Measurements from ENCODE around the gene ANAPC1. TPM values are rescaled to one million over a fixed set of nuclear protein-coding genes. Genes with fewer than 3 reads are reported as not detected.
A peak's percentile ranks its signal among the peaks of the same experiment; 100 is the strongest.

Gene ANAPC1
- total and polyA plus RNA-seq, 9 of the 15 experiments (the other 6 are each of a cell fraction or from before 2014, with no cell fraction given), result 14.0 to 126 (median 78.2) TPM

GRCh38 chr2:111897924-111898702 is 14.1 kb upstream of the ANAPC1 start, which contains the start of gene MERTK (continued):
- TF ChIP-seq, protein P1, sequence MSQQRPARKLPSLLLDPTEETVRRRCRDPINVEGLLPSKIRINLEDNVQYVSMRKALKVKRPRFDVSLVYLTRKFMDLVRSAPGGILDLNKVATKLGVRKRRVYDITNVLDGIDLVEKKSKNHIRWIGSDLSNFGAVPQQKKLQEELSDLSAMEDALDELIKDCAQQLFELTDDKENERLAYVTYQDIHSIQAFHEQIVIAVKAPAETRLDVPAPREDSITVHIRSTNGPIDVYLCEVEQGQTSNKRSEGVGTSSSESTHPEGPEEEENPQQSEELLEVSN (IDR thresholded peaks at IDR 0.05; ENCODE audit: borderline replicate concordance in 1 of 2, extremely low read depth in 1 of 2, insufficient read depth in 1 of 2, insufficient read length in 1 of 2, low read depth in 1 of 2, low read length in 1 of 2, poor library complexity in 1 of 2, severe bottlenecking in 1 of 2), result peak in 1 of 2 experiments; percentile 24
- TF ChIP-seq ZNF707 (CRISPR knock-in tag; conservative IDR thresholded peaks at IDR 0.05) (no peak), BDP1 (IDR thresholded peaks at IDR 0.05; ENCODE audit: insufficient read depth, insufficient read length) (no peak), ZKSCAN8 (CRISPR knock-in tag; IDR thresholded peaks at IDR 0.05) (no peak), PHF8 (IDR thresholded peaks at IDR 0.05; ENCODE audit: borderline replicate concordance, low read length) (peak; percentile 70), BRCA1 (IDR thresholded peaks at IDR 0.05) (no peak), BRCA1 (CRISPR knock-in tag; IDR thresholded peaks at IDR 0.05) (no peak), ZBTB2 (IDR thresholded peaks at IDR 0.05) (no peak), CTCF (IDR thresholded peaks at IDR 0.05 in 2 of 3, conservative IDR thresholded peaks at IDR 0.05 in 1 of 3; ENCODE audit: insufficient read depth in 2 of 3, low read depth in 1 of 3, low read length in 3 of 3) (peak; percentile 71 to 93 (median 79)), GTF2A2 (tag; IDR thresholded peaks at IDR 0.05) (no peak), CBX1 (IDR thresholded peaks at IDR 0.05; ENCODE audit: low read depth) (no peak), BCLAF1 (IDR thresholded peaks at IDR 0.05; ENCODE audit: borderline replicate concordance in 1 of 2, control insufficient read depth in 1 of 2, low read depth in 2 of 2, low read length in 1 of 2) (no peak)
- TF ChIP-seq, protein P2, sequence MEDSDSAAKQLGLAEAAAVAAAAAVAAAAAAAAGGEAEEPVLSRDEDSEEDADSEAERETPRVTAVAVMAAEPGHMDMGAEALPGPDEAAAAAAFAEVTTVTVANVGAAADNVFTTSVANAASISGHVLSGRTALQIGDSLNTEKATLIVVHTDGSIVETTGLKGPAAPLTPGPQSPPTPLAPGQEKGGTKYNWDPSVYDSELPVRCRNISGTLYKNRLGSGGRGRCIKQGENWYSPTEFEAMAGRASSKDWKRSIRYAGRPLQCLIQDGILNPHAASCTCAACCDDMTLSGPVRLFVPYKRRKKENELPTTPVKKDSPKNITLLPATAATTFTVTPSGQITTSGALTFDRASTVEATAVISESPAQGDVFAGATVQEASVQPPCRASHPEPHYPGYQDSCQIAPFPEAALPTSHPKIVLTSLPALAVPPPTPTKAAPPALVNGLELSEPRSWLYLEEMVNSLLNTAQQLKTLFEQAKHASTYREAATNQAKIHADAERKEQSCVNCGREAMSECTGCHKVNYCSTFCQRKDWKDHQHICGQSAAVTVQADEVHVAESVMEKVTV (CRISPR knock-in tag; IDR thresholded peaks at IDR 0.05), result peak; percentile 77

Measured in K562 (cell line).